ENCODE results near the gene SMARCA4. TPM values are rescaled to one million over a fixed set of nuclear protein-coding genes. Genes with fewer than 3 reads are reported as not detected.
A peak's percentile ranks its signal among the peaks of the same experiment; 100 is the strongest.
"Not testable (repeated sequence)": the region's sequence is repeated elsewhere in the genome, so short reads cannot be mapped to it uniquely, and the experiment has no call there.

Gene SMARCA4
- total RNA-seq, 1 experiment from 2014 or later, result 134 TPM

DNA sequence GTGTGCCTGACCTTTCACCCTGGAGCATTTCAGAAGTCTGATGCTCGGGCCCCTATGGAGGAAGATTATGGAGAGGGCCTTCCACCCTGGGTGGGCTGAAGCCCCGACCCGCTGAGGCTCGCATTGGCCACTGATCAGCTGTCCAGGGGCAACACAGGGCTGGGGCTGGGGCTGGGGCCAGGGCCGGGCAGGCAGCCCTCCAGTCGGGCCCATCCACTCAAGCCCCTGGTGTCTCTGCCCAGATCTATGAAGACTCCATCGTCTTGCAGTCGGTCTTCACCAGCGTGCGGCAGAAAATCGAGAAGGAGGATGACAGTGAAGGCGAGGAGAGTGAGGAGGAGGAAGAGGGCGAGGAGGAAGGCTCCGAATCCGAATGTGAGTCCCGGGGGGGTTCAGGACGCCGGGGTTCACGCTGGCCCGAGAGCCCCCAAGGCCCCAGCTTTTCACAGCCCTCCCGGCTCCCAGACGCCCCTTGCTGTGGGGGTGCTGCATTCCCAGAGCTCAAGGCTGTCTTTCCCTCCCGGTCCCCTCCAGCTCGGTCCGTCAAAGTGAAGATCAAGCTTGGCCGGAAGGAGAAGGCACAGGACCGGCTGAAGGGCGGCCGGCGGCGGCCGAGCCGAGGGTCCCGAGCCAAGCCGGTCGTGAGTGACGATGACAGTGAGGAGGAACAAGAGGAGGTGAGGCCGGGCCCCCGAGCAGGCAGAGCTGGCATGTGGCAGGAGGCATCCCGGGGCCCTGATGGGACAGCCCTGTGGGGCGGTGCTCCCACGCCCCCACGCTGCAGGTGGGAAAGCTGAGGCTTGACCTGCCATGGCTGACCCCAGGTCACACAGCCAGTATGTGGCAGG, 98.9 kb downstream of the SMARCA4 start:
- no peak for DNase-seq
- Histone ChIP-seq H3K4me3 (no peak overlapping the region), H3K36me3 (peaks cover 80% of the 10 kb centered on the region), H3K27me3 (no peaks in the 10 kb centered on the region), H3K9me3 (no peaks in the 10 kb centered on the region; the same call in 1 of the 2 replicates)

DNA sequence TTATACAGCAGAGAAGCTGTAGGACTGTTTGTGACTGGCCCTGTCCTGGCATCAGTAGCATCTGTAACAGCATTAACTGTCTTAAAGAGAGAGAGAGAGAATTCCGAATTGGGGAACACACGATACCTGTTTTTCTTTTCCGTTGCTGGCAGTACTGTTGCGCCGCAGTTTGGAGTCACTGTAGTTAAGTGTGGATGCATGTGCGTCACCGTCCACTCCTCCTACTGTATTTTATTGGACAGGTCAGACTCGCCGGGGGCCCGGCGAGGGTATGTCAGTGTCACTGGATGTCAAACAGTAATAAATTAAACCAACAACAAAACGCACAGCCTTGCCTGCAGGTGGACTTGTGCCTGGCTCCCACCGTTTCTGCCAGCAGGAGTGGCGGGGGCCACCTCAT, 101.1 kb downstream of the SMARCA4 start:
- Histone ChIP-seq H3K9me3 (no peaks in the 10 kb centered on the region; the same call in 1 of the 2 replicates), H3K36me3 (peaks cover 86% of the 10 kb centered on the region), H3K27me3 (no peaks in the 10 kb centered on the region), H3K4me3 (no peak overlapping the region)
- DNase-seq, result no peak

- no peaks in the 10 kb centered on the region for H3K27me3 ChIP-seq
- no peaks in the 10 kb centered on the region; the same call in 1 of the 2 replicates for H3K9me3 ChIP-seq
- peaks cover 84% of the 10 kb centered on the region for H3K36me3 ChIP-seq
- DNase-seq, result no peak
- no peak overlapping the region for H3K4me3 ChIP-seq
Measured at GRCh38 chr19:11063434-11063833, 102.6 kb downstream of the SMARCA4 start.

DNA sequence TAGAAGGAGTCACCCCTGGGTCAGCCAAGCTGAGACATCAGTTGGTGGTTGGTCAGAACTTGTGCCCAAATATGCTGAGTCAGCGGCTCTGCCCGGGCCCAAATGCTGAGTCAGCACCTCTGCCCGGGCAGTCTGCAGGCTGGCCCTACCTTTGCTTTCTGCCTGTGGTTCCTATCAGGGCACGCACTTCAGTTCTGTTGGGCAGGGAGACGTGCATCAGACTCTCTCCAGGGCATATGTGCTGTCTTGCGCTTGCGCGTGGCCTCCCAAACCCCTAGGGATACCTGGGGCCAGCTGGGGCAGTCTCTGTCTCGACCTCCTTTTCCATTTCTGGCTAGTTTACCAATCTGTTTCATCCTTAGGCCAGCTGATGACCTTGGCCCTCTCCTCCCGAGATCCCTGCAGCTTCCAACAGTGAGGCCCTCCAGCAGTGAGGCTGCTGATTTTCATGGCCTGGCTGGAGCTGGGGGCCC, 104.0 kb downstream of the SMARCA4 start:
- no peak overlapping the region for H3K4me3 ChIP-seq
- peak; percentile 53 for DNase-seq
- H3K36me3 ChIP-seq, result peaks cover 77% of the 10 kb centered on the region
- no peaks in the 10 kb centered on the region; the same call in 1 of the 2 replicates for H3K9me3 ChIP-seq
- H3K27me3 ChIP-seq, result no peaks in the 10 kb centered on the region

- Histone ChIP-seq H3K9me3 (no peaks in the 10 kb centered on the region; the same call in 1 of the 2 replicates), H3K4me3 (no peak overlapping the region), H3K36me3 (peaks cover 65% of the 10 kb centered on the region), H3K27me3 (no peaks in the 10 kb centered on the region)
- DNase-seq, result no peak
Measured at GRCh38 chr19:11066326-11066725, 105.5 kb downstream of the SMARCA4 start.

DNA sequence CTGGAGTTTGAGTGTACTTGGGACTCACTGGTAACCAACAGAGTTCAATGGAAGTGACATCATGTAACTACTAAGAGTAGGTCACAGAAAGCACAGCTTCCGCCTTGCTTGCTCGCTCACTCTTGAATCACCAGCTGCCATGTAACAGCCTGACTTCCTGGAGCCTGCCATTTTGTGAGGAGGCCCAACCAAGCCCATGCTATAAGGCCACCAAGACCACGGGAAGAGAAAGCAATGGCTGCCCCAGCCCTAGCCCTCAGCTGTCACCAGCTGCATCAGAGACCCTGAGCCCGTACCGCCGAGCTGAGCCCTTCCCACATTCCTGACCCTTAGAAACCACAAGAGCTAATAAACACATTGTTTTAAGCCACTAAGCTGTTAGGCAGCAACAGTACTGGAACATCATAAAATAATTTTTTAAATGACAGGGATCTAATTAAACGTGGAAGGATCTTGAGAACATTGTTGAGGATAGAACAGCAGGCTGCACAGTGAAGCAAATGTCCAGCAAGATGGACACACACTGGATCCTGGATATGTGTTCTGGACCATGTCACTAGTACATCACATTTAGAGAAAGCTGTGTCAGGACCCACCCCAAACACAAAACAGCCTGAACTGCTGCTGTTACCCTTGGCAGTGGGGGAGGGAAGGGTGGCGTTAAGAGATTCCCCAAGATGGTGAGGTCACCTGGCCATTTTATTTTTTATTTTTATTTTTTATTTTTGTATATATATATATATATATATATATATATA, 106.7 kb downstream of the SMARCA4 start:
- DNase-seq, result no peak
- Histone ChIP-seq H3K27me3 (no peaks in the 10 kb centered on the region), H3K4me3 (no peak overlapping the region), H3K36me3 (peaks cover 54% of the 10 kb centered on the region), H3K9me3 (no peaks in the 10 kb centered on the region; the same call in 1 of the 2 replicates)

DNA sequence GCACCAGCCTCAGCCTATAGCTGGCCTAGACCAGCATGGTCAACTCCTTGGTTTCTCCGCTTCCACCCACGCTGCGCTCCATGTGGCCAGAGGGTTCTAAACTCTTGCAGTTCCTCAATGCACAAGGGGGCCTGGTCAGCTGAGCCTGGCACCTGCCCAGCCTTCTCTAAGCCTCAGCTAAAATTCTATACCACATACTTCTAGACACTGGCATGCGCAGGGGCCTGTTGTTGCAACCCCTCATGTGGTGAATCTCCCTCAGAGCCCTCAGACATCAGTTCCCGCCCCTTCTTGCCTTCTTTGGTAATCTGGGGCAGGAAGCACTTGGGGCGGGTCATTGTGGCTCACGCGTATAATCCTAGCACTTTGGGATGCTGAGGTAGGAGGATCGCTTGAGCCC, 108.7 kb downstream of the SMARCA4 start:
- H3K9me3 ChIP-seq, result no peaks in the 10 kb centered on the region
- H3K27me3 ChIP-seq, result no peaks in the 10 kb centered on the region
- no peak overlapping the region for H3K4me3 ChIP-seq
- peaks cover 34% of the 10 kb centered on the region for H3K36me3 ChIP-seq
- DNase-seq, result no peak

DNA sequence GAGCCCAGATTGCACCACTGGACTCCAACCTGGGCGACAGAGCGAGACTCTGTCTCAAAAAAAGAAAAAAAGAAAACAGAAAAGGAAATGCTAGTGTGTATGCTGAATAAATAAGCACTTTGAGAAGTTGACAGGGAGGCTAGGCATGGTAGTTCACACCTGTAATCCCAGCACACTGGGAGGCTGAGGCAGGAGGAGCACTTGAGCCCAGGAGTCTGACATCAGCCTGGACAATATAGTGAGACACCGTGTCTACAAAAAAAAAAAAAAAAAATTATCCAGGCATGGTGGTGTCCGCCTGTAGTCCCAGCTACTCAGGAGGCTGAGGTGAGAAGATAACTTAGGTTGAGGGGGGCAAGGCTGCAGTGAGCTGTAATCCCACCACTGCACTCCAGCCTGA, 109.3 kb downstream of the SMARCA4 start:
- no peaks in the 10 kb centered on the region for H3K9me3 ChIP-seq
- H3K27me3 ChIP-seq, result no peaks in the 10 kb centered on the region
- H3K4me3 ChIP-seq, result no peak overlapping the region
- peaks cover 29% of the 10 kb centered on the region for H3K36me3 ChIP-seq
- no peak for DNase-seq

DNA sequence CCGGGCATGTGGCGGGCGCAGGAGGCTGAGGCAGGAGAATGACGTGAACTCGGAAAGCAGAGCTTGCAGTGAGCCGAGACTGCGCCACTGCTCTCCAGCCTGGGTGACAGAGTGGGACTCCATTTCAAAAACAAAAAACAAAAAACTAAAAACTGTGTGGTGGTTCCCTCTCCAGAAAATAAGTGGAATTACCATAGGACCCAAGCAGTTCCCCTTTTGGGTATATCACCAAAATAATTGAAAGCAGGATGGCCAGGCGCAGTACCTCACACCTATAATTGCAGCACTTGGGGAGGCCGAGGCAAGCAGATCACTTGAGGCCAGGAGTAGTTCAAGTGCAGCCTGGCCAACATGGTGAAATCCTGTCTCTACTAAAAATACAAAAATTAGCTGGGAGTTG, 112.7 kb downstream of the SMARCA4 start:
- DNase-seq, result no peak
- Histone ChIP-seq H3K27me3 (no peaks in the 10 kb centered on the region), H3K4me3 (no peak overlapping the region), H3K9me3 (no peaks in the 10 kb centered on the region), H3K36me3 (peaks cover 1% of the 10 kb centered on the region; the same call in 1 of the 2 replicates)

- not testable (repeated sequence) for H3K4me3 ChIP-seq, DNase-seq, H3K27me3 ChIP-seq, H3K9me3 ChIP-seq, H3K36me3 ChIP-seq
Measured at GRCh38 chr19:11076792-11077191, 116.0 kb downstream of the SMARCA4 start.

DNA sequence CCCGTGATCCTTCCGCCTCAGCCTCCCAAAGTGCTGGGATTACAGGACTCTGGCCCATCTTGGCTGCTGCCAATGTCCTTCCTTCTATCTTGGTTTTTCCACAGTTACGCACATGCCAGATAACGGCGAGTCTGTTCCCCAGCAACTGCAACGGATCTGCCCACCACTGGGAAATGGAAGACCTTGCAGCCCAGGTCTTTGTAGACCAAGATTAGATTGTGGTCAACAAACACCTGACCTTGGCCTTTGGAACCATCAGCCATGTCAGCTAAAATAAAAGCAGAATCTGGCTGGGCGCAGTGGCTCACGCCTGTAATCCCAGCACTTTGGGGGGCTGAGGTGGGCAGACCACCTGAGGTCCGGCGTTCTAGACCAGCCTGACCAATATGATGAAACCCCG, 118.1 kb downstream of the SMARCA4 start:
- Histone ChIP-seq H3K9me3 (no peaks in the 10 kb centered on the region), H3K4me3 (no peak overlapping the region), H3K27me3 (no peaks in the 10 kb centered on the region), H3K36me3 (no peaks in the 10 kb centered on the region)
- DNase-seq, result no peak

DNA sequence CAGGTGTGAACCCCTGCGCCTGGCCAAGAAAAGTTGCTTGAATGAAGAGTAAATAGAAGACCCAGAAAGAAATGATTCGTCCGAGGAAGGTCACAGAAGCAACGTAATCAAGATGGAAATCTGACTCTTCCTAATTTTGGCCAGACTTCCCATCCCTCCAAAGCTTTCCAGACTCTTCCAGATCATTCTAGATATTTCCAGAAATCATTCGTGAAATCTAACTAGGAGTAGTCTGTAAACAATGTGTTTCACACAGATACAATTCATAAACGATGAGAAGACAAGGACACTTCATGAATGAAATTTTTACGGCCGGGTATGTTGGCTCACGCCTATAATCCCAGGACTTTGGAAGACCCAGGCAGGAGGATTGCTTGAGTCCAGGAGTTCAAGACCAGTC, 119.2 kb downstream of the SMARCA4 start:
- DNase-seq, result no peak
- H3K9me3 ChIP-seq, result no peaks in the 10 kb centered on the region
- H3K4me3 ChIP-seq, result no peak overlapping the region
- no peaks in the 10 kb centered on the region for H3K27me3 ChIP-seq
- H3K36me3 ChIP-seq, result no peaks in the 10 kb centered on the region

DNA sequence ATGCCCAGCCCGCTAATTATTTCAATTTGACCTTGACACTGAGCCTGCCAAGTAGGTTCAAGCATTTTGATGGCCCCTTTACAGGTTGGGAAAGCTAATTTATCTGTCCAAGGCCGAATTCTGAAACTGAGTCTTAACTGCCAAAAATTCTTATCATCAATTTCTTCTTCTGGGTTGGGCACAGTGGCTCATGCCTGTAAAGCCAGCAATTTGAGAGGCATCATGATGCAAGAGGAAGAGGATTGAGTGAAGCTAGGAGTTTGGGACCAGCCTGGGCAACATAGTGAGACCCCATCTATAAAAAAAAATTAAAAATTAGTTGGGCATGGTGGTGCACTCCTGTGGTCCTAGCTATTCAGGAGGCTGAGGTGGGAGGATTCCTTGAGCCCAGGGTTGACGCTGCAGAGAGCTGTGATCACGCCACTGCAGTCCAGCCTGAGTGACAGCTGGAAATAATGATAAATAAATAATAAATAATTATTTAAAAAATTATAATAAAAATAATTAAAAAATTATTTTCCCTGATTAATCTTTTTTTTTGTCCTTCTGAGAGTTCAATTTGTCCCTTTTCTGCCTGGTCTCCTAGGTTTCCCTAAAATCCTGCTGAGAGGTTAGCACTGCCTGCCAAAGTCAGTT, 127.2 kb downstream of the SMARCA4 start:
- Histone ChIP-seq H3K36me3 (peaks cover 30% of the 10 kb centered on the region), H3K4me3 (no peak overlapping the region; the same call in 1 of the 2 replicates), H3K9me3 (no peaks in the 10 kb centered on the region; the same call in 1 of the 2 replicates), H3K27me3 (no peaks in the 10 kb centered on the region)
- no peak for DNase-seq

- Histone ChIP-seq H3K27me3 (no peaks in the 10 kb centered on the region), H3K36me3 (peaks cover 37% of the 10 kb centered on the region), H3K4me3 (peak overlapping the region; percentile 96), H3K9me3 (no peaks in the 10 kb centered on the region; the same call in 1 of the 2 replicates)
- DNase-seq, result no peak
Measured at GRCh38 chr19:11088506-11089253, 127.8 kb downstream of the SMARCA4 start.

DNA sequence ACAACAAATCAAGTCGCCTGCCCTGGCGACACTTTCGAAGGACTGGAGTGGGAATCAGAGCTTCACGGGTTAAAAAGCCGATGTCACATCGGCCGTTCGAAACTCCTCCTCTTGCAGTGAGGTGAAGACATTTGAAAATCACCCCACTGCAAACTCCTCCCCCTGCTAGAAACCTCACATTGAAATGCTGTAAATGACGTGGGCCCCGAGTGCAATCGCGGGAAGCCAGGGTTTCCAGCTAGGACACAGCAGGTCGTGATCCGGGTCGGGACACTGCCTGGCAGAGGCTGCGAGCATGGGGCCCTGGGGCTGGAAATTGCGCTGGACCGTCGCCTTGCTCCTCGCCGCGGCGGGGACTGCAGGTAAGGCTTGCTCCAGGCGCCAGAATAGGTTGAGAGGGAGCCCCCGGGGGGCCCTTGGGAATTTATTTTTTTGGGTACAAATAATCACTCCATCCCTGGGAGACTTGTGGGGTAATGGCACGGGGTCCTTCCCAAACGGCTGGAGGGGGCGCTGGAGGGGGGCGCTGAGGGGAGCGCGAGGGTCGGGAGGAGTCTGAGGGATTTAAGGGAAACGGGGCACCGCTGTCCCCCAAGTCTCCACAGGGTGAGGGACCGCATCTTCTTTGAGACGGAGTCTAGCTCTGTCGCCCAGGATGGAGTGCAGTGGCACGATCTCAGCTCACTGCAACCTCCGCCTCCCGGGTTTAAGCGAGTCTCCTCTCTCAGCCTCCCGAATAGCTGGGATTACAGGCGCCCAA, 128.6 kb downstream of the SMARCA4 start, which contains the start of gene LDLR:
Gene LDLR, plus strand, starts transcription at position 210 of the 760 bp plus-strand sequence. Its CDS starts 86 bp downstream, at position 296.
- no peaks in the 10 kb centered on the region; the same call in 1 of the 2 replicates for H3K9me3 ChIP-seq

GRCh38 chr19:11090014-11090263, 129.1 kb downstream of the SMARCA4 start:
- peak overlapping the region; percentile 96 for H3K4me3 ChIP-seq
- not testable (repeated sequence) for H3K9me3 ChIP-seq, H3K27me3 ChIP-seq
- DNase-seq, result peak; percentile 39
- peaks cover 49% of the 10 kb centered on the region for H3K36me3 ChIP-seq

More for the DNA sequence above, 128.6 kb downstream of the SMARCA4 start, which contains the start of gene LDLR:
- Histone ChIP-seq H3K27me3 (no peaks in the 10 kb centered on the region), H3K36me3 (peaks cover 44% of the 10 kb centered on the region), H3K4me3 (peak within 1 kb of the TSS; percentile 96)
- DNase-seq, result peak; percentile 88
